ENCODE results near the gene CAPZB.

DNA sequence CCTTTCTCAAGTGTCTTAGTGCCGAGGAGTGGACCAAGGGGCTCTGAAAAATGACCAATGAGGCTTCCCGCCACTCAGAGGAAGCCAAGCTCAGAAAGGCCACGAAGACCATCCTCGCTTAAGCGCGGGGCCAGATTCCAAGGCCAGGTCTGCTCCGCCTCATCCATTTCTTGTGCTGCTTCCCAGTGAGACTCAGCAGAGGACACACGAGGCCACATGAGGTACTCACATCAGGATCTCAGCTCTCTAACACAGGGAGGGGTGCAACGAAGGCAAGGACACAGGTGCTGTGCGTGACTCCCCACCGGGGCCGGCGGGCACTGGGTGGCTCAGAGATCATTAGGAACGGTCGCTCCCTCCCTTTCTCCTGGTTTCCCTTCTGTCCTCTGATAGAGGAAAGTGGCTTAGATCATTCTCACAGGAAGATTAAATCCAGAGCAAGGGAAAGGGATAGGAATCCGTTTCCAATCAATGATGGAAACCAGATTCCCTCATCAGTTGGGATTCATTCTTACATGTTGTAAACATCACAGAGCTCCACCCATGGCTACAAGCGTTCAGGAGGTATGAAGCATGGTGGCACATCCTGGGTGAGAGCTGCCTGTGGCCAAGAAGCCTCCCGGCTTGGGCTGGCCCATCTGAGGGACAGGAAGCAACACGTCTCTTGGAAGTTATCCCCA, 46.7 kb downstream of the CAPZB start:
- TF ChIP-seq CTCF (IDR thresholded peaks at IDR 0.05) (no peak), POLR2A (IDR thresholded peaks at IDR 0.05) (no peak)
